GM19043 (cell line): ENCODE results near the gene RAP1GAP2.
"Not testable (repeated sequence)": the region's sequence is repeated elsewhere in the genome, so short reads cannot be mapped to it uniquely, and the experiment has no call there.

Experiments used
- ATAC-seq: cut with Tn5 transposase; IDR thresholded peaks from one replicate; pipeline ENCODE4 v1.9.1; 2021; ENCODE audit warnings: low read depth; ENCODE audit not compliant: unreplicated experiment

The RAP1GAP2 gene

GRCh38 chr17:2785376-2785775, 10.9 kb upstream of the RAP1GAP2 start:
- ATAC-seq, result not testable (repeated sequence)

- no peak for ATAC-seq
These were observed 9.9 kb upstream of the RAP1GAP2 start for GRCh38 chr17:2786176-2786881.

- ATAC-seq, result no peak
These were observed 6.5 kb upstream of the RAP1GAP2 start for GRCh38 chr17:2789700-2790099.

- no peak for ATAC-seq
These were observed 3.7 kb upstream of the RAP1GAP2 start for GRCh38 chr17:2792366-2793169.

GRCh38 chr17:2794111-2794803, 2.0 kb upstream of the RAP1GAP2 start:
- no peak for ATAC-seq

- ATAC-seq, result no peak
These were observed 636 bp upstream of the RAP1GAP2 start for GRCh38 chr17:2795441-2796163.

GRCh38 chr17:2797226-2797625, 988 bp downstream of the RAP1GAP2 start:
- ATAC-seq, result no peak

GRCh38 chr17:2797637-2798036, 1.4 kb downstream of the RAP1GAP2 start:
- no peak for ATAC-seq

GRCh38 chr17:2798188-2798587, 1.9 kb downstream of the RAP1GAP2 start:
- ATAC-seq, result no peak

- ATAC-seq, result no peak
These were observed 2.4 kb downstream of the RAP1GAP2 start for GRCh38 chr17:2798678-2799077.

- ATAC-seq, result no peak
These were observed 3.4 kb downstream of the RAP1GAP2 start for GRCh38 chr17:2799653-2800052.

GRCh38 chr17:2800367-2800766, 4.1 kb downstream of the RAP1GAP2 start:
- ATAC-seq, result no peak

- ATAC-seq, result no peak
These were observed 5.6 kb downstream of the RAP1GAP2 start for GRCh38 chr17:2801841-2802240.

- ATAC-seq, result no peak
These were observed 6.3 kb downstream of the RAP1GAP2 start for GRCh38 chr17:2802574-2802973.

- no peak for ATAC-seq
These were observed 7.1 kb downstream of the RAP1GAP2 start for GRCh38 chr17:2803386-2803785.

GRCh38 chr17:2803971-2804370, 7.7 kb downstream of the RAP1GAP2 start:
- no peak for ATAC-seq

GRCh38 chr17:2804912-2805311, 8.7 kb downstream of the RAP1GAP2 start:
- ATAC-seq, result no peak

GRCh38 chr17:2805961-2806360, 9.7 kb downstream of the RAP1GAP2 start:
- ATAC-seq, result no peak

GRCh38 chr17:2808367-2809335, 12.4 kb downstream of the RAP1GAP2 start:
- ATAC-seq, result no peak

GRCh38 chr17:2809337-2809736, 13.1 kb downstream of the RAP1GAP2 start:
- no peak for ATAC-seq
